ENCODE data around the gene TNRC6B. TPM values are rescaled to one million over a fixed set of nuclear protein-coding genes. Genes with fewer than 3 reads are reported as not detected.
"Not testable (repeated sequence)": the region's sequence is repeated elsewhere in the genome, so short reads cannot be mapped to it uniquely, and the experiment has no call there.

TNRC6B gene
- total RNA-seq, 2 experiments from 2014 or later = 37.0 to 63.7 TPM

DNA sequence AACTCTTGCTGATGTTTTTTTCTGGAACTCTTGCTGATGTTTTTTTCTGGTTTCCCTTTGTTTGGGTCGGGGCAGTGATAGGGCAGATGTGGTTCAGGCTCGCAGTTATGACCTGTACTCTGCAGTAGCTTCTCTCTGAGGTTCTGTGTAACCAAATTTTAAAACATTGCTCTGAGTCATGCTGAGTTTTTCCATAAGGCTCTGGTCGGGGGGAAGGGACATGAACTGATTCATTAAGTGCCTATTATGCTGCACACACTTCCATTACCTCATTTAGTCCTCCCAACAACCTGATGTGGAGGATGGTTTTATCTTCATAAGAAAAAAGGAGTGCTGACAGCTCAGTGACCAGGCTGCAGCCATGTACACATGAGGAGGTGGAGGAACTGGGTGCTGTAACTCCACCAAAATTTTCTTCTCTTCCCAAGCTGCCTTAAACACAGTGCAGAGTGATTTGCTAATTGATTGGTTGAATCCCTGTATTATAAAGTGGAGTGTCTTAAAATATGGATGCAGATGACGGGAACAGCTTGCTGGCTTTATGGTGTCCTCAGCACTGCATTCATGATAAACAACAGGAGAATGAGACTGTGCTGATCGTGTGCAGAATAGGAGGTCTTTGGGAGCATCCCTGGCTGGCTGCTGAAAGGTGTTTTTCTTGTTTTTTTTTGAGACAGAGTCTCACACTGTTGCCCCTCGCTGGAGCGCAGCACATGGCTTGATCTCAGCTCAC lies 19.1 kb downstream of the TNRC6B start:
- Histone ChIP-seq H3K27ac (ENCODE audit: low read depth, low read length, poor library complexity, severe bottlenecking) (no peak overlapping the region), H3K36me3 (ENCODE audit: insufficient read depth, low read length) (peaks cover 9% of the 10 kb centered on the region; the same call in 1 of the 2 replicates), H3K79me2 (ENCODE audit: insufficient read depth, low read depth, low read length) (peaks cover 81% of the 10 kb centered on the region), H2AFZ (ENCODE audit: low read length) (no peak overlapping the region), H4K20me1 (ENCODE audit: insufficient read depth, low read length) (peaks cover 26% of the 10 kb centered on the region), H3K4me3 (ENCODE audit: low read depth, low read length, poor library complexity, severe bottlenecking) (no peak overlapping the region), H3K4me1 (ENCODE audit: insufficient read depth, low read length, poor library complexity, severe bottlenecking) (peaks cover 27% of the 10 kb centered on the region), H3K4me2 (ENCODE audit: low read length) (peak overlapping the region; percentile 6; the same call in 1 of the 2 replicates), H3K9me2 (ENCODE audit: insufficient read depth, low read length) (no peaks in the 10 kb centered on the region), H3K9me3 (ENCODE audit: low read length) (no peaks in the 10 kb centered on the region)
- DNase-seq (ENCODE audit: low spot score) = no peak
- no TSS peak for BruUV-seq (replicated peaks)
- CTCF ChIA-PET (ENCODE audit: unreplicated experiment) = no interaction called here
- intact Hi-C loops (cut with micrococcal nuclease; ENCODE audit: unreplicated experiment) = no loop called here
- POLR2A ChIA-PET = interaction anchor here (1.3 kb wide), 1 partner anchor 9 kb away, joined by 4 read pairs; no protein-coding TSS in a partner anchor
- TF ChIP-seq, protein P1, sequence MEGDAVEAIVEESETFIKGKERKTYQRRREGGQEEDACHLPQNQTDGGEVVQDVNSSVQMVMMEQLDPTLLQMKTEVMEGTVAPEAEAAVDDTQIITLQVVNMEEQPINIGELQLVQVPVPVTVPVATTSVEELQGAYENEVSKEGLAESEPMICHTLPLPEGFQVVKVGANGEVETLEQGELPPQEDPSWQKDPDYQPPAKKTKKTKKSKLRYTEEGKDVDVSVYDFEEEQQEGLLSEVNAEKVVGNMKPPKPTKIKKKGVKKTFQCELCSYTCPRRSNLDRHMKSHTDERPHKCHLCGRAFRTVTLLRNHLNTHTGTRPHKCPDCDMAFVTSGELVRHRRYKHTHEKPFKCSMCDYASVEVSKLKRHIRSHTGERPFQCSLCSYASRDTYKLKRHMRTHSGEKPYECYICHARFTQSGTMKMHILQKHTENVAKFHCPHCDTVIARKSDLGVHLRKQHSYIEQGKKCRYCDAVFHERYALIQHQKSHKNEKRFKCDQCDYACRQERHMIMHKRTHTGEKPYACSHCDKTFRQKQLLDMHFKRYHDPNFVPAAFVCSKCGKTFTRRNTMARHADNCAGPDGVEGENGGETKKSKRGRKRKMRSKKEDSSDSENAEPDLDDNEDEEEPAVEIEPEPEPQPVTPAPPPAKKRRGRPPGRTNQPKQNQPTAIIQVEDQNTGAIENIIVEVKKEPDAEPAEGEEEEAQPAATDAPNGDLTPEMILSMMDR (conservative IDR thresholded peaks at IDR 0.05; ENCODE audit: low read length) = no peak
- no peak for TF ChIP-seq EZH2phosphoT487 (IDR thresholded peaks at IDR 0.05; ENCODE audit: borderline replicate concordance, low read depth, low read length)

DNA sequence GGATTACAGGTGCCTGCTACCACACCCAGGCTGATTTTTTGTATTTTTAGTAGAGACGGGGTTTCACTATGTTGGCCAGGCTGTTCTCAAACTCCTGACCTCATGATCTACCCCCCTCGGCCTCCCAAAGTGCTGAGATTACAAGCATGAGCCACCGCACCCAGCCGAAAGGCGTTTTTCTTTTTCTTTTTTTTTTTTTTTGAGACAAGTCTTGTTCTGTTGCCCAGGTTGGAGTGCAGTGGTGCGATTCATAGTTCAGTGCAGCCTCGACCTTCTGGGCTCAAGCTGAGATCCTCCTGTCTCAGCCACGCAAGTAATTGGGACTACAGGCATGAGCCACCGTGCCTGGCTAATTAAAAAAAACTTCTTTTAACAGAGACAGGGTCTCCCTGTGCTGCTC lies 19.7 kb downstream of the TNRC6B start:
- BruUV-seq (replicated peaks); H3K4me3 ChIP-seq (ENCODE audit: low read depth, low read length, poor library complexity, severe bottlenecking); CTCF ChIA-PET (ENCODE audit: unreplicated experiment); H3K36me3 ChIP-seq (ENCODE audit: insufficient read depth, low read length); H3K27ac ChIP-seq (ENCODE audit: low read depth, low read length, poor library complexity, severe bottlenecking); H3K9me3 ChIP-seq (ENCODE audit: low read length); DNase-seq (ENCODE audit: low spot score); H2AFZ ChIP-seq (ENCODE audit: low read length); intact Hi-C loops (cut with micrococcal nuclease; ENCODE audit: unreplicated experiment); H3K9me2 ChIP-seq (ENCODE audit: insufficient read depth, low read length); H3K4me2 ChIP-seq (ENCODE audit: low read length): not testable (repeated sequence)
- POLR2A ChIA-PET = interaction anchor here (1.3 kb wide), 1 partner anchor 9 kb away, joined by 4 read pairs; no protein-coding TSS in a partner anchor
- Histone ChIP-seq H4K20me1 (ENCODE audit: insufficient read depth, low read length) (peaks cover 30% of the 10 kb centered on the region), H3K79me2 (ENCODE audit: insufficient read depth, low read depth, low read length) (peaks cover 87% of the 10 kb centered on the region), H3K4me1 (ENCODE audit: insufficient read depth, low read length, poor library complexity, severe bottlenecking) (peaks cover 30% of the 10 kb centered on the region)

DNA sequence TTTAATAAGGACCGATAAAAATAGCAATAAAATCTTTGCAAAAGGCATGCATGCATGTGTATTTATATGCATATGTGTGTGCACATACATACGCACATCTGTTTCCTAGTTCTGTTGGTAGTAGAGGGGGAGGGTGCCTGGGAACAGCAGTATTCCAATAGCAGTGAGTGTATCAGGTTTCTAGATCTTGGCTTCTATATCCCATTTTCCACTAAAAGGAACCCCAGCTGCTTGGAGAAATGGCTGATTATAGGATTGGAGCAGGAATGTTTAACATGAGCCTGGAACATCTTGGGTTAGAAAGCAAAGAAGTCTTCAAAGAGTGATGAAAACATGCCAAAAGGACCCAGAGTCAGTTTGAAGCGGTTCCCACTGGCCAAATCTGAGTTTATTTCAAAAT lies 21.0 kb downstream of the TNRC6B start:
- intact Hi-C loops (cut with micrococcal nuclease; ENCODE audit: unreplicated experiment) = no loop called here

More for the DNA sequence above, 21.0 kb downstream of the TNRC6B start:
- POLR2A ChIA-PET = interaction anchor here (1.3 kb wide), 1 partner anchor 115 kb away, joined by 3 read pairs; no protein-coding TSS in a partner anchor
- Histone ChIP-seq H2AFZ (ENCODE audit: low read length) (no peak overlapping the region), H3K9me2 (ENCODE audit: insufficient read depth, low read length) (no peaks in the 10 kb centered on the region), H3K9me3 (ENCODE audit: low read length) (no peaks in the 10 kb centered on the region), H3K36me3 (ENCODE audit: insufficient read depth, low read length) (peaks cover 9% of the 10 kb centered on the region; the same call in 1 of the 2 replicates), H3K4me2 (ENCODE audit: low read length) (no peak overlapping the region), H3K79me2 (ENCODE audit: insufficient read depth, low read depth, low read length) (peaks cover 90% of the 10 kb centered on the region), H3K27ac (ENCODE audit: low read depth, low read length, poor library complexity, severe bottlenecking) (no peak overlapping the region), H3K4me1 (ENCODE audit: insufficient read depth, low read length, poor library complexity, severe bottlenecking) (peaks cover 31% of the 10 kb centered on the region), H3K4me3 (ENCODE audit: low read depth, low read length, poor library complexity, severe bottlenecking) (no peak overlapping the region), H4K20me1 (ENCODE audit: insufficient read depth, low read length) (peaks cover 37% of the 10 kb centered on the region)
- DNase-seq (ENCODE audit: low spot score) = no peak
- CTCF ChIA-PET (ENCODE audit: unreplicated experiment) = no interaction called here
- BruUV-seq (replicated peaks) = no TSS peak
- no peak for TF ChIP-seq EZH2phosphoT487 (IDR thresholded peaks at IDR 0.05; ENCODE audit: borderline replicate concordance, low read depth, low read length)
- TF ChIP-seq, protein P1 (conservative IDR thresholded peaks at IDR 0.05; ENCODE audit: low read length) = no peak

All from OCI-LY7 (cell line).